GM12878 (cell line): Measurements from ENCODE around the gene C4orf33. TPM values are rescaled to one million over a fixed set of nuclear protein-coding genes. Genes with fewer than 3 reads are reported as not detected.

ENCODE experiments used
- ATAC-seq: fragments of 200-7000 bp; cut with Tn5 transposase; 3 replicates; pipeline ENCODE4 v1.9.1; 2020; ENCODE audit warnings: mild to moderate bottlenecking, moderate library complexity
- BruUV-seq: library from RNA; stranded (reverse); fragments of 400-500 nt; replicated peaks from 2 replicates; lab custom pipeline; 2021; lab: Mats Ljungman, UMichigan
- CTCF ChIA-PET: fragments of 300-600 bp; sonication (Branson Sonifier 250); formaldehyde crosslinking; extraction: SDS; loops from one replicate; lab custom pipeline; 2021; ENCODE audit warnings: inconsistent platforms; lab: Yijun Ruan, JAX
- POLR2A ChIA-PET: fragments of 350-600 bp; formaldehyde crosslinking; extraction: SDS; loops from one replicate; lab custom pipeline; 2021; ENCODE audit warnings: inconsistent platforms; lab: Charles Lee
- RAD21 ChIA-PET: fragments of 300-600 bp; sonication (Branson Sonifier 250); formaldehyde crosslinking; loops from one replicate; lab custom pipeline; 2023; ENCODE audit warnings: antibody characterized with exemption; ENCODE audit not compliant: unreplicated experiment; lab: Charles Lee
- SMC1A ChIA-PET: fragments of 300-600 bp; sonication (Branson Sonifier 250); formaldehyde crosslinking; loops from one replicate; lab custom pipeline; 2023; ENCODE audit not compliant: unreplicated experiment, uncharacterized antibody; lab: Charles Lee
- DNase-seq: peaks from one replicate; pipeline ENCODE4 v3.0.0-alpha.2; 2011; ENCODE audit warnings: low read depth, low spot score
- FAIRE-seq: peaks from 3 replicates; lab custom pipeline; 2011; peaks lifted over from hg19 to GRCh38; lab: Jason Lieb, UNC
- H2AFZ ChIP-seq: 2 replicates; pipeline ENCODE4 v1.6.0; 2011; ENCODE audit warnings: low read depth, low read length, control low read depth; ENCODE audit not compliant: control insufficient read depth
- H3K27ac ChIP-seq: 2 replicates; pipeline ENCODE4 v1.5.1; 2011; ENCODE audit warnings: control low read depth; ENCODE audit not compliant: control insufficient read depth, insufficient read depth
- H3K27me3 ChIP-seq, 2 experiments: replicated peaks in 1 of 2; 2 replicates each; pipeline versions ENCODE4 v1.6.0 to v1.6.1; 2011; ENCODE audit warnings: low read length in 1 of 2; ENCODE audit not compliant: control insufficient read depth in 2 of 2, insufficient read depth in 2 of 2
- H3K36me3 ChIP-seq, 2 experiments: 2 replicates each; pipeline ENCODE4 v1.5.1; 2011; ENCODE audit warnings: low read length in 1 of 2; ENCODE audit not compliant: control insufficient read depth in 2 of 2, insufficient read depth in 2 of 2
- H3K4me1 ChIP-seq: 2 replicates; pipeline ENCODE4 v1.6.1; 2011; ENCODE audit warnings: mild to moderate bottlenecking, low read length, moderate library complexity, mixed read lengths; ENCODE audit not compliant: control insufficient read depth, insufficient read depth
- H3K4me2 ChIP-seq: 2 replicates; pipeline ENCODE4 v1.6.0; 2011; ENCODE audit warnings: control low read depth; ENCODE audit not compliant: control insufficient read depth, insufficient read depth
- H3K4me3 ChIP-seq: fragments of 200-600 bp; sonication (generic); 2 replicates; pipeline ENCODE4 v1.5.1; 2016
- H3K79me2 ChIP-seq: 2 replicates; pipeline ENCODE4 v1.6.0; 2011; ENCODE audit warnings: low read length; ENCODE audit not compliant: control insufficient read depth, insufficient read depth
- H3K9ac ChIP-seq: 2 replicates; pipeline ENCODE4 v1.8.0; 2011; ENCODE audit warnings: low read length, control low read depth, mixed read lengths; ENCODE audit not compliant: control insufficient read depth, insufficient read depth
- H3K9me3 ChIP-seq: replicated peaks from 3 replicates; pipeline ENCODE4 v1.5.1; 2011; ENCODE audit warnings: mild to moderate bottlenecking, low read length; ENCODE audit not compliant: control insufficient read depth, insufficient read depth
- H4K20me1 ChIP-seq: 2 replicates; pipeline ENCODE4 v1.6.0; 2011; ENCODE audit not compliant: control insufficient read depth, insufficient read depth
- BACH1 ChIP-seq: fragments of 450-650 bp; IDR thresholded peaks from 2 replicates; pipeline ENCODE4 v1.6.1; 2017; ENCODE audit warnings: mild to moderate bottlenecking, borderline replicate concordance
- BHLHE40 ChIP-seq, 2 experiments: fragments of 450-650 bp in 1 of 2; IDR thresholded peaks; 2 replicates each; pipeline ENCODE4 v1.6.1; 2011 to 2017; ENCODE audit warnings: low read depth in 2 of 2, borderline replicate concordance in 1 of 2, improper control_type of control experiment in 1 of 2, low read length in 1 of 2, mild to moderate bottlenecking in 1 of 2
- BMI1 ChIP-seq: fragments of 450-650 bp; IDR thresholded peaks from 2 replicates; pipeline ENCODE4 v1.6.1; 2016; ENCODE audit warnings: mild to moderate bottlenecking, moderate library complexity, borderline replicate concordance
- CBX5 ChIP-seq: sonication (generic); IDR thresholded peaks from 2 replicates; pipeline ENCODE4 v1.6.1; 2016; ENCODE audit warnings: low read depth, moderate library complexity, mild to moderate bottlenecking, inconsistent platforms
- CTCF ChIP-seq, 3 experiments: IDR thresholded peaks in 2 of 3; conservative IDR thresholded peaks in 1 of 3; 2 replicates each; pipeline ENCODE4 v1.5.1; 2011; ENCODE audit warnings: low read depth in 3 of 3, low read length in 3 of 3, mild to moderate bottlenecking in 3 of 3, control low read depth in 2 of 3, moderate library complexity in 2 of 3, inconsistent platforms in 1 of 3, mixed read lengths in 1 of 3; ENCODE audit not compliant: control insufficient read depth in 2 of 3, insufficient read depth in 1 of 3; ENCODE audit errors: extremely low read depth in 1 of 3
- EGR1 ChIP-seq, 2 experiments: IDR thresholded peaks; 1 replicate in 1 of 2; 2 replicates in 1 of 2; pipeline ENCODE4 v1.6.1; 2011 to 2012; ENCODE audit warnings: low read depth in 2 of 2, low read length in 2 of 2, borderline replicate concordance in 1 of 2, mild to moderate bottlenecking in 1 of 2, moderate library complexity in 1 of 2
- ESRRA ChIP-seq: IDR thresholded peaks from 2 replicates; pipeline ENCODE4 v1.6.1; 2012; ENCODE audit warnings: mild to moderate bottlenecking, low read length, improper control_type of control experiment
- HSF1 ChIP-seq: fragments of 150-350 bp; IDR thresholded peaks from 2 replicates; pipeline ENCODE4 v1.6.1; 2014; ENCODE audit warnings: mild to moderate bottlenecking, low read depth, low read length
- MYB ChIP-seq: fragments of 150-350 bp; IDR thresholded peaks from 2 replicates; pipeline ENCODE4 v1.6.1; 2014; ENCODE audit warnings: mild to moderate bottlenecking, low read depth, low read length, borderline replicate concordance
- NFXL1 ChIP-seq: fragments of 450-650 bp; IDR thresholded peaks from 2 replicates; pipeline ENCODE4 v1.6.1; 2017; ENCODE audit warnings: antibody characterized with exemption, mild to moderate bottlenecking, borderline replicate concordance
- RB1 ChIP-seq: fragments of 450-650 bp; formaldehyde crosslinking; IDR thresholded peaks from 2 replicates; pipeline ENCODE4 v1.6.1; 2017; ENCODE audit warnings: mild to moderate bottlenecking, borderline replicate concordance
- RELB ChIP-seq: fragments of 450-650 bp; IDR thresholded peaks from 2 replicates; pipeline ENCODE4 v1.6.1; 2017; ENCODE audit warnings: low read depth, mild to moderate bottlenecking, moderate library complexity
- RFX5 ChIP-seq: IDR thresholded peaks from 2 replicates; pipeline ENCODE4 v1.6.1; 2011; ENCODE audit warnings: low read depth, low read length, improper control_type of control experiment
- SPI1 ChIP-seq: IDR thresholded peaks from 2 replicates; pipeline ENCODE4 v1.6.1; 2011; ENCODE audit warnings: low read depth, mild to moderate bottlenecking, low read length, moderate library complexity, borderline replicate concordance; ENCODE audit not compliant: insufficient read depth
- SUPT20H ChIP-seq: IDR thresholded peaks from 2 replicates; pipeline ENCODE4 v1.6.1; 2011; ENCODE audit warnings: low read depth, mild to moderate bottlenecking, low read length, moderate library complexity, borderline replicate concordance; ENCODE audit not compliant: control insufficient read depth
- WGBS: methylation state at CpG from one replicate; pipeline ENCODE4 v1.1.6; 2016; ENCODE audit warnings: low lambda C conversion rate; ENCODE audit not compliant: insufficient replicate concordance, insufficient coverage; ENCODE audit errors: missing lambda C conversion rate; 5-methylcytosine and 5-hydroxymethylcytosine counted together
- in situ Hi-C: fragments of 300-500 bp; cut with MboI; formaldehyde crosslinking; loops from 9 replicates; pipeline ENCODE4 v1.14.3; 2018; ENCODE audit warnings: mixed read lengths
- intact Hi-C: fragments of 100-400 bp; cut with micrococcal nuclease; formaldehyde crosslinking; loops from one replicate; pipeline ENCODE4 v1.14.2; 2022; ENCODE audit not compliant: unreplicated experiment
- polyA plus RNA-seq, 11 experiments: library from polyadenylated mRNA; depleted of rRNA in 4 of 11; unstranded in 6 of 11; stranded (reverse) in 5 of 11; fragments of >200 nt; fragmentation: Nextera tagmentation in 4 of 11; fragmentation: Illumina TruSeq in 1 of 11; extraction: Ambion mirVana in 4 of 11; extraction: Trizol in 1 of 11; gene quantifications; 1 replicate in 1 of 11; 2 replicates in 10 of 11; pipeline versions ENCODE4 v1.2.1 to v1.2.3, GENCODE V29; 2011 to 2016; ENCODE audit warnings: inconsistent platforms in 2 of 11, missing spikeins in 2 of 11, low read depth in 1 of 11
- total RNA-seq, 4 experiments: library from RNA; depleted of rRNA in 3 of 4; stranded (reverse); fragments of >200 nt in 3 of 4; fragmentation: Illumina TruSeq in 1 of 4; extraction: Trizol in 1 of 4; gene quantifications; 2 replicates each; pipeline versions ENCODE4 v1.2.1 to v1.2.3, GENCODE V29; 2013 to 2021

C4orf33 gene
- total and polyA plus RNA-seq, 10 of the 15 experiments (the other 5 are each of a cell fraction or from before 2014, with no cell fraction given): 10.2 to 29.8 (median 20.3) TPM

GRCh38 chr4:129085472-129085871, 10.5 kb upstream of the C4orf33 start (continued):
- TF ChIP-seq HSF1: no peak
- TF ChIP-seq BHLHE40 (IDR thresholded peaks at IDR 0.05; ENCODE audit: borderline replicate concordance in 1 of 2, low read depth in 2 of 2, low read length in 1 of 2): no peak
- no peak for TF ChIP-seq BACH1
- no peak for TF ChIP-seq RB1
- TF ChIP-seq BMI1: no peak
- TF ChIP-seq, all 136 proteins: peak for 0

GRCh38 chr4:129087516-129087915, 8.4 kb upstream of the C4orf33 start:
- no peaks in the 10 kb centered on the region for H4K20me1 ChIP-seq
- no peaks in the 10 kb centered on the region for H3K27me3 ChIP-seq
- no peak overlapping the region for H3K4me2 ChIP-seq
- H3K27ac ChIP-seq: no peak overlapping the region
- no peak for DNase-seq
- no peaks in the 10 kb centered on the region; a peak in 1 of 4 replicates for H3K36me3 ChIP-seq
- no peak overlapping the region for H3K4me3 ChIP-seq
- FAIRE-seq: no peak
- no peak overlapping the region for H3K9ac ChIP-seq
- WGBS: 95% methylated on average over 2 of the region's 2 CpGs
- H3K4me1 ChIP-seq: no peaks in the 10 kb centered on the region
- intact Hi-C loops: no loop called here
- BruUV-seq: no TSS peak
- no peak overlapping the region for H2AFZ ChIP-seq
- ATAC-seq: 0 out of 3 replicates have a peak, but pooled peaks have one; percentile 5
- ChIA-PET CTCF (interaction anchor here (0.7 kb wide), 1 partner anchor 635 kb away, joined by 4 read pairs; no protein-coding TSS in a partner anchor), POLR2A (interaction anchor here (0.6 to 1.8 kb wide), 5 partner anchors 8 to 247 kb away, joined by 3 to 5 read pairs (median 4); partner anchors contain the start of gene C4orf33), RAD21 (interaction anchor here (0.6 to 1.5 kb wide), 2 partner anchors 8 to 1383 kb away, joined by 4 to 5 read pairs; partner anchors contain the start of gene C4orf33), SMC1A (interaction anchor here (1.1 to 3.2 kb wide), 4 partner anchors 9 to 426 kb away, joined by 3 to 14 read pairs (median 4); partner anchors contain the start of gene C4orf33)
- H3K9me3 ChIP-seq: peaks cover 12% of the 10 kb centered on the region
- in situ Hi-C loops: no loop called here
- H3K79me2 ChIP-seq: peaks cover 91% of the 10 kb centered on the region
- TF ChIP-seq RELB (no peak), ESRRA (no peak), EGR1 (IDR thresholded peaks at IDR 0.05; ENCODE audit: borderline replicate concordance in 1 of 2, low read depth in 2 of 2, low read length in 2 of 2) (no peak), SPI1 (no peak), BACH1 (no peak), NFXL1 (no peak), MYB (no peak), CBX5 (no peak), RFX5 (no peak), CTCF (IDR thresholded peaks at IDR 0.05 in 2 of 3, conservative IDR thresholded peaks at IDR 0.05 in 1 of 3; ENCODE audit: control insufficient read depth in 2 of 3, extremely low read depth in 1 of 3, insufficient read depth in 1 of 3, low read depth in 3 of 3, low read length in 3 of 3) (no peak), SUPT20H (no peak)
